Body of pancreas (tissue), 4 donors: Measurements from ENCODE around the gene CNOT6. TPM values are rescaled to one million over a fixed set of nuclear protein-coding genes. Genes with fewer than 3 reads are reported as not detected.

ENCODE experiments used
- ATAC-seq: fragments of 150-250 bp; one replicate; pipeline ENCODE4 v1.9.1; 2016
- DNase-seq, 4 donors: peaks; one replicate each; pipeline ENCODE4 v3.0.0-alpha.2; 2019
- H3K27ac ChIP-seq, 4 donors: fragments of 200-600 bp; sonication (generic); 1 replicate in 3 of 4; 2 replicates in 1 of 4; pipeline versions ENCODE4 v1.5.1 to v1.6.1; 2016 to 2019; ENCODE audit warnings: mild to moderate bottlenecking in 1 of 4, mixed read lengths in 1 of 4, moderate library complexity in 1 of 4
- H3K27me3 ChIP-seq, 2 donors: fragments of 200-600 bp; sonication (generic); one replicate each; pipeline ENCODE4 v1.6.0; 2016; ENCODE audit warnings: mild to moderate bottlenecking in 1 of 2
- H3K36me3 ChIP-seq, 2 donors: fragments of 200-600 bp; sonication (generic); replicated peaks in 1 of 2; 2 replicates each; pipeline ENCODE4 v1.5.1; 2016; ENCODE audit warnings: low read depth in 2 of 2; ENCODE audit not compliant: insufficient read depth in 1 of 2
- H3K4me1 ChIP-seq: fragments of 200-600 bp; sonication (generic); one replicate; pipeline ENCODE4 v1.6.0; 2016
- H3K4me3 ChIP-seq, 2 donors: fragments of 200-600 bp; sonication (generic); 1 replicate in 1 of 2; 2 replicates in 1 of 2; pipeline ENCODE4 v1.5.1; 2016 to 2019
- H3K9me3 ChIP-seq, 3 donors: fragments of 200-600 bp; sonication (generic); 1 replicate in 2 of 3; 2 replicates in 1 of 3; pipeline ENCODE4 v1.5.1; 2016
- POLR2A ChIP-seq, 3 donors: fragments of 450-650 bp; IDR thresholded peaks; one replicate each; pipeline ENCODE4 v1.6.1; 2016; ENCODE audit warnings: antibody characterized with exemption in 3 of 3, mild to moderate bottlenecking in 2 of 3
- WGBS, 2 donors: methylation state at CpG; one replicate each; pipeline ENCODE4 v1.1.5; 2017; 5-methylcytosine and 5-hydroxymethylcytosine counted together
- intact Hi-C: fragments of 100-400 bp; cut with DNase I; formaldehyde crosslinking; loops from one replicate; pipeline ENCODE4 v1.15.1; 2023
- total RNA-seq, 2 donors: library from RNA; depleted of rRNA; stranded (reverse); fragments of >200 nt; gene quantifications; one replicate each; pipeline ENCODE4 v1.1.0, GENCODE V29; 2016
- TF ChIP-seq, protein P1 (sequence below), 7 experiments: fragments of 450-650 bp in 4 of 7; fragments of 200-600 bp in 3 of 7; sonication (generic) in 3 of 7; IDR thresholded peaks; one replicate each; pipeline ENCODE4 v1.5.1; 2016 to 2019; ENCODE audit warnings: antibody characterized with exemption in 7 of 7

CNOT6 gene
- total RNA-seq, 2 donors from 2014 or later = 4.0 to 7.5 TPM

DNA sequence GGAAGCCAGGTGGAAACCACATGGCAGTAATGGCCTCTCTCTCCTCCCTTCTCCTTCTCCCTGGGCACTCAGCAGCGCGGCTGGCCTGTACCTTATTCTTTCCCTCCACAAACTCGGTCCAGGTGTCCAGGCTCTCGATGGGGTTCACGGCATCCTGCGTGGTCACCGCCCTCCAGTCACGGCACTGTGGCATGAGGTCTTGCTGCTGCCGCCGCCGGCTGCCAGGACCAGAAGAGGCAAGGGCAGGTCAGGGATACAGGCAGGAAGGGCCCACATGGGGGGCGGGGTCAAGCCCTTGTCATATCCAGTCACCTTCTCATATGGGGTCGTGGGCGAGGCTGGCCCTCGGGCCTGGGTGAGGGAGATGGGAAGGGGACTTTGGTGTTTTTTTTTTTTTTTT, 129.7 kb downstream of the CNOT6 start:
- ATAC-seq (no peak), DNase-seq (no peak)
- H3K9me3 ChIP-seq = no peaks in the 10 kb centered on the region
- TF ChIP-seq, protein P1, sequence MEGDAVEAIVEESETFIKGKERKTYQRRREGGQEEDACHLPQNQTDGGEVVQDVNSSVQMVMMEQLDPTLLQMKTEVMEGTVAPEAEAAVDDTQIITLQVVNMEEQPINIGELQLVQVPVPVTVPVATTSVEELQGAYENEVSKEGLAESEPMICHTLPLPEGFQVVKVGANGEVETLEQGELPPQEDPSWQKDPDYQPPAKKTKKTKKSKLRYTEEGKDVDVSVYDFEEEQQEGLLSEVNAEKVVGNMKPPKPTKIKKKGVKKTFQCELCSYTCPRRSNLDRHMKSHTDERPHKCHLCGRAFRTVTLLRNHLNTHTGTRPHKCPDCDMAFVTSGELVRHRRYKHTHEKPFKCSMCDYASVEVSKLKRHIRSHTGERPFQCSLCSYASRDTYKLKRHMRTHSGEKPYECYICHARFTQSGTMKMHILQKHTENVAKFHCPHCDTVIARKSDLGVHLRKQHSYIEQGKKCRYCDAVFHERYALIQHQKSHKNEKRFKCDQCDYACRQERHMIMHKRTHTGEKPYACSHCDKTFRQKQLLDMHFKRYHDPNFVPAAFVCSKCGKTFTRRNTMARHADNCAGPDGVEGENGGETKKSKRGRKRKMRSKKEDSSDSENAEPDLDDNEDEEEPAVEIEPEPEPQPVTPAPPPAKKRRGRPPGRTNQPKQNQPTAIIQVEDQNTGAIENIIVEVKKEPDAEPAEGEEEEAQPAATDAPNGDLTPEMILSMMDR (IDR thresholded peaks at IDR 0.05) = no peak
- TF ChIP-seq POLR2A (IDR thresholded peaks at IDR 0.05) = no peak
- no peak overlapping the region for H3K27ac ChIP-seq
- no peak overlapping the region for H3K4me3 ChIP-seq
- peaks cover 5% of the 10 kb centered on the region for H3K4me1 ChIP-seq
- no peaks in the 10 kb centered on the region for H3K36me3 ChIP-seq
- peaks cover 0 to 3% of the 10 kb centered on the region in 2 donors for H3K27me3 ChIP-seq
- intact Hi-C loops = no loop called here
- 79 to 88% methylated on average over 9 to 15 of the region's 15 CpGs for WGBS, 2 donors

DNA sequence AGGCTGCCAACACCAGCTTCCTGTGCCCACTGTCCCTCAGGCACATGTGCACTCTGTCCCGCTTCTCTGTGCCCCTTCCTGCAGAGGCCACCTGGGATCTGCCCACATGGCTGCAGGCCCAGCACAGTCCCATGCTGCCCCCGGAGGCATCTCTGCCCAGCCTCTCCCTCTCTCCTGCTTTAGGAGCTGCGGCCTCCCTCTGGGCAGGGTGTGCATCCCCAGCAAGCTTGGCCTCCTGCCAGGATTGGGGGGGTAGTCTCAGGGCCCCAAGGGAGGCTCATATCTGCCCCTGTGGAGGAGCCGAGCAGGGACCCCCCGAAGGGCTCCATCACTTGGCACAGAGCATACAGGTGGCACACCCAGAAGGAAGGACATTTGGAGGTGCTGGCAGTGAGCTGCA, 130.4 kb downstream of the CNOT6 start:
- DNase-seq = no peak

DNA sequence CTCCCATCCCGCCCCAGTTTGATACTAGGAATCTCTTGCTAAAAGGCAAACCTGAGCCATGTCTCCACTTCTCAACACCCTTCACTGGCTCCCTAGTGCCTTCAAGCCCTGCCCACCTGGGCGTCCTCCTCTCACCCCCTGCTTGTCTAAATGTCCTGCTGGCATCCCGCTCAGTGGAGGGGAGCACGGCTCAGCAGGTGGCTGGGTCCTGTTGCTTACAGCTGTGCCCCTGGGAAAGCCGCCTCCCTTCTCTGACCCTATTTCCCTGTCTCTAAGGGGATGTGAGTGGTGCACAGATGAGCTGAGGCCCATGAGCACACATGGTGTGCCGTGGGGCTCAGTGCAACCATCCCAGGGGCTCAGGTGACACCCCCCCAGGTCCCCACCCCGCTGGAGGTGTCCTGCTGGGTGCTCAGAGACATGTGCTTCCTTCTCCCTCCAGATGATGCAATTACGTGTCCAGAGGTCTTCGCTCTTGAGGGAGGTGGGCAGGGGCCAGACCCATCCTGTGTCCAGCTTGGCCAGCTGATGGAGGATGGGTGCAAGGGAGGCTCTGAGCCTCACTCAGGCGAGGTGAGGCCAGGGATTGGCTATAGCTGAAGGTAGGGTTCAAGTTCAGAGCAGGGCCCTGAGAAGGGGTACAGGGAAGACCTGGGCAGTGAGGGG, 131.1 kb downstream of the CNOT6 start:
- DNase-seq (no peak), ATAC-seq (no peak)
- no peaks in the 10 kb centered on the region for H3K9me3 ChIP-seq
- 71 to 82% methylated on average over 9 to 10 of the region's 10 CpGs for WGBS, 2 donors
- H3K27me3 ChIP-seq = no peaks in the 10 kb centered on the region
- H3K4me3 ChIP-seq = no peak overlapping the region
- TF ChIP-seq, protein P1 (IDR thresholded peaks at IDR 0.05) = no peak
- no peak for TF ChIP-seq POLR2A (IDR thresholded peaks at IDR 0.05)
- H3K36me3 ChIP-seq = no peaks in the 10 kb centered on the region
- H3K27ac ChIP-seq = no peak overlapping the region
- intact Hi-C loops = no loop called here
- no peaks in the 10 kb centered on the region for H3K4me1 ChIP-seq

More for the DNA sequence above, 130.4 kb downstream of the CNOT6 start:
- H3K27me3 ChIP-seq = peaks cover 0 to 2% of the 10 kb centered on the region in 2 donors
- 51% methylated on average over 5 of the region's 5 CpGs; no CpG with 5 or more reads in 1 of the 2 donors for WGBS, 2 donors
- intact Hi-C loops = no loop called here
- no peak overlapping the region for H3K4me3 ChIP-seq
- no peaks in the 10 kb centered on the region for H3K36me3 ChIP-seq
- H3K27ac ChIP-seq = no peak overlapping the region
- H3K4me1 ChIP-seq = no peaks in the 10 kb centered on the region
- H3K9me3 ChIP-seq = no peaks in the 10 kb centered on the region
- no peak for ATAC-seq
- TF ChIP-seq, protein P1 (IDR thresholded peaks at IDR 0.05) = no peak
- no peak for TF ChIP-seq POLR2A (IDR thresholded peaks at IDR 0.05)

DNA sequence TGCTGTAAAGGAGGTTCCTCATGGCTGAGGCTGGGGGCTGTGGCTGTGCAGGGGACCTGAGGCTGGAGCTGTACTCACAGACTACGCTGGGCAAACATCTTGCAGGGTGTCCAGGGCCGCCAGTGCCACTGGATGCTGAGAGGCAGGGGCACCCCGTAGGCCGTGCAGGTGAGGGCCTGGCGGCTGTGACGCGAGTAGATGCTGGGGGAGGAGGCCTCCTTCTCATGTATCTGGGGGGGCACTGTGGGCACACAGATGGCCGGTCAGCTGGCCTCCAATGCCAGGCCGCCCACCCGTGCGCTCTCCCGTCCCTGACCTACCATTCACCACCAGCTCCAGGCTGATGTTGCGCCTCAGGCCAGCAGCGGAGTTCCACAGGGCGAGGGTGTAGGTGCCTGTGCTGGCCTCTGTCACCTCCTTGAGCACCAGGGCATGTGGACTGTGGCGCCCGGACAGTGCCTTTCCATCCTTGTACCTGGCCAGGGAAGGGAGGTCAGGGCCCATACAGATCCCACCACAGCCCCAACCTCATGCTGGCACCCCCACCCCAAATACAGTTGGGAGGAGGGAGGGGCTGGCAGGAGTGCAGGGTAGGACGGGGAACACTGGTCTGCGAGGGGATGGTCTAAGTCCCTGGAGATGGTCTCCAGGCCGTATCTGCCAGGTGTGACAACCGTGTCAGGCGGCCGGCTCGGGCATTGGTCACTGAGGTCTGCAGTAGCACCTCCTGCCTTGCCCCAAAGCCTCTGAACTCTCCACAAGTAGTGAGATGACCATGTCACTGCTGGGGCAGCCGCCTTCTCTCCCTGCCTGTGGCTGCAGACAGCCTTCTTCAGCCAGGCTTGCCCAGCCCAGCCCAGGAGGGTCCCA, 131.8 kb downstream of the CNOT6 start:
- Histone ChIP-seq H3K36me3 (no peaks in the 10 kb centered on the region), H3K9me3 (no peaks in the 10 kb centered on the region), H3K4me1 (no peaks in the 10 kb centered on the region), H3K27me3 (no peaks in the 10 kb centered on the region), H3K27ac (no peak overlapping the region), H3K4me3 (no peak overlapping the region)
- WGBS, 2 donors = 72 to 77% methylated on average over 19 to 24 of the region's 25 CpGs
- no peak for DNase-seq
- intact Hi-C loops = no loop called here
- no peak for ATAC-seq
- TF ChIP-seq POLR2A (IDR thresholded peaks at IDR 0.05) = no peak
- TF ChIP-seq, protein P1 (IDR thresholded peaks at IDR 0.05) = no peak
